Sigmoid colon (tissue), 7 donors: ENCODE results near the gene ESR1. TPM values are rescaled to one million over a fixed set of nuclear protein-coding genes. Genes with fewer than 3 reads are reported as not detected.

ENCODE experiments used
- DNase-seq: peaks from one replicate; pipeline ENCODE4 v3.0.0-alpha.2; 2019
- H3K27ac ChIP-seq, 4 donors: fragments of 200-600 bp; sonication (generic); one replicate each; pipeline ENCODE4 v1.5.1; 2016 to 2019; ENCODE audit warnings: mild to moderate bottlenecking in 1 of 4
- H3K27me3 ChIP-seq, 3 donors: fragments of 200-600 bp; sonication (generic); one replicate each; pipeline ENCODE4 v1.5.1; 2019; ENCODE audit warnings: mild to moderate bottlenecking in 1 of 3
- H3K36me3 ChIP-seq, 4 donors: fragments of 200-600 bp; sonication (generic); one replicate each; pipeline ENCODE4 v1.5.1; 2016 to 2019
- H3K4me1 ChIP-seq, 4 donors: fragments of 200-600 bp; sonication (generic); one replicate each; pipeline ENCODE4 v1.5.1; 2017 to 2019
- H3K4me3 ChIP-seq, 4 donors: fragments of 200-600 bp; sonication (generic); one replicate each; pipeline ENCODE4 v1.5.1; 2017 to 2019; ENCODE audit warnings: mild to moderate bottlenecking in 2 of 4, moderate library complexity in 1 of 4
- H3K9me3 ChIP-seq, 4 donors: fragments of 200-600 bp in 3 of 4; sonication (generic) in 3 of 4; one replicate each; pipeline versions ENCODE4 v1.5.1 to v1.6.1; 2013 to 2019
- EP300 ChIP-seq, 4 donors: sonication (generic); formaldehyde crosslinking; IDR thresholded peaks; one replicate each; pipeline ENCODE4 v1.6.1; 2017; ENCODE audit warnings: antibody characterized with exemption in 4 of 4
- POLR2A ChIP-seq, 2 donors: fragments of 450-650 bp; IDR thresholded peaks; one replicate each; pipeline ENCODE4 v1.6.1; 2016; ENCODE audit warnings: antibody characterized with exemption in 2 of 2, mild to moderate bottlenecking in 2 of 2, moderate library complexity in 2 of 2
- POLR2AphosphoS5 ChIP-seq, 4 donors: sonication (generic); formaldehyde crosslinking; IDR thresholded peaks; one replicate each; pipeline ENCODE4 v1.6.1; 2017; ENCODE audit warnings: antibody characterized with exemption in 4 of 4
- WGBS, 2 donors: extraction: QIAGEN DNeasy Blood & Tissue Kit; methylation state at CpG; one replicate each; pipeline ENCODE4 v1.1.7; 2013; 5-methylcytosine and 5-hydroxymethylcytosine counted together
- intact Hi-C: fragments of 100-400 bp; cut with DNase I; formaldehyde crosslinking; loops from one replicate; pipeline ENCODE4 v1.15.1; 2023
- polyA plus RNA-seq, 3 donors: library from polyadenylated mRNA; stranded (reverse); fragments of 200-250 nt; gene quantifications; one replicate each; pipeline ENCODE4 v1.2.3, GENCODE V29; 2013
- total RNA-seq, 4 donors: library from RNA; depleted of rRNA; stranded (reverse); fragments of >200 nt; gene quantifications; one replicate each; pipeline ENCODE4 v1.1.0, GENCODE V29; 2016
- TF ChIP-seq, protein P1 (sequence below), 4 experiments: fragments of 450-650 bp in 3 of 4; fragments of 200-600 bp in 1 of 4; IDR thresholded peaks; one replicate each; pipeline ENCODE4 v1.5.1; 2016 to 2019; ENCODE audit warnings: antibody characterized with exemption in 4 of 4, mild to moderate bottlenecking in 3 of 4, moderate library complexity in 2 of 4
- donor health status: healthy with polysubstance abuse.
- donor health status: Bipolar disorder and iron deficiency.
- donor health status: healthy.

ESR1 gene
- total and polyA plus RNA-seq, 7 donors = under 0.01 to 2.2 (median 0.91) TPM; not detected in 1

DNA sequence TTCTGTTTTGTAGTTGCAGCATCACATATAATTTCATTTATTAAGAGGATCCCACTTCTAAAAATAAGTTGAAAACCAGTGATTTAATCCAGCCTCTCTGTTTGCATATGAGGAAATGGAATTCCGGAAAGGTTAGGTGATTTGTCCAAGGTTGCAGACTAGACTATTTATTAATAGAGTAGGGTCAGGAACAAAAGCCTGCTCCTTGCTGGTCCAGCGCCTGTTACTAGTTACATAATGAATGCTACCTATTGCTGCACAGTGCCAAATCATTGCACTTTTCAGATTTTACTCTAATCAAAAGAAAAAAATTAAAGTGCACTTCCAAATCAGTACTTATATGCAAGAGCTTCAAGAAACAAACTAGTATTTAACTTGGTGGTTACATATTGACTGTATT lies 238.6 kb downstream of the ESR1 start:
- H3K4me1 ChIP-seq = no peaks in the 10 kb centered on the region
- TF ChIP-seq POLR2AphosphoS5 (IDR thresholded peaks at IDR 0.05) (no peak), POLR2A (IDR thresholded peaks at IDR 0.05) (no peak)
- TF ChIP-seq, protein P1, sequence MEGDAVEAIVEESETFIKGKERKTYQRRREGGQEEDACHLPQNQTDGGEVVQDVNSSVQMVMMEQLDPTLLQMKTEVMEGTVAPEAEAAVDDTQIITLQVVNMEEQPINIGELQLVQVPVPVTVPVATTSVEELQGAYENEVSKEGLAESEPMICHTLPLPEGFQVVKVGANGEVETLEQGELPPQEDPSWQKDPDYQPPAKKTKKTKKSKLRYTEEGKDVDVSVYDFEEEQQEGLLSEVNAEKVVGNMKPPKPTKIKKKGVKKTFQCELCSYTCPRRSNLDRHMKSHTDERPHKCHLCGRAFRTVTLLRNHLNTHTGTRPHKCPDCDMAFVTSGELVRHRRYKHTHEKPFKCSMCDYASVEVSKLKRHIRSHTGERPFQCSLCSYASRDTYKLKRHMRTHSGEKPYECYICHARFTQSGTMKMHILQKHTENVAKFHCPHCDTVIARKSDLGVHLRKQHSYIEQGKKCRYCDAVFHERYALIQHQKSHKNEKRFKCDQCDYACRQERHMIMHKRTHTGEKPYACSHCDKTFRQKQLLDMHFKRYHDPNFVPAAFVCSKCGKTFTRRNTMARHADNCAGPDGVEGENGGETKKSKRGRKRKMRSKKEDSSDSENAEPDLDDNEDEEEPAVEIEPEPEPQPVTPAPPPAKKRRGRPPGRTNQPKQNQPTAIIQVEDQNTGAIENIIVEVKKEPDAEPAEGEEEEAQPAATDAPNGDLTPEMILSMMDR (IDR thresholded peaks at IDR 0.05) = no peak
- no peaks in the 10 kb centered on the region for H3K36me3 ChIP-seq

DNA sequence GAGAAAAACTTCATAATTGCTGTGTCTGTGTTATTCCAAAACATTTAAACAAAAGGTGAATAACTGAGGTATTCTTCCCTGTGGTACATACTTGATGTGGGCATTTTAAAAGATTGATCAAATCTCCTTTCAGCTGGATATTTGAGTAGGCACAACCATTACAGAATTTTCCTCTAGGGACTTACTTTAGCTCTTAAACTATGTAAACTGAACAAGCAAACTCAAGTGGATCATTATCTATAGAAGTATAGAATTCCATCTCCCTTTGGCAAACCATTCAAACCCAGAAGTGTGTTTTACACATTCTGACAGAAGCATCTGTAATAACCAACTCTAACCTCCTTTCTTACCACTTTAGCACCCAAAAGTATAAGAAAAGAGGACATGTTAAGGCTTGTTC lies 241.4 kb downstream of the ESR1 start:
- intact Hi-C loops = no loop called here
- Histone ChIP-seq H3K4me1 (no peaks in the 10 kb centered on the region), H3K27ac (no peak overlapping the region), H3K36me3 (no peaks in the 10 kb centered on the region), H3K9me3 (no peaks in the 10 kb centered on the region), H3K4me3 (no peak overlapping the region), H3K27me3 (no peaks in the 10 kb centered on the region)
- no peak for DNase-seq
- TF ChIP-seq EP300 (IDR thresholded peaks at IDR 0.05) = no peak
- TF ChIP-seq, protein P1 (IDR thresholded peaks at IDR 0.05) = no peak
- TF ChIP-seq POLR2AphosphoS5 (IDR thresholded peaks at IDR 0.05) = no peak
- TF ChIP-seq POLR2A (IDR thresholded peaks at IDR 0.05) = no peak

More for the DNA sequence above, 238.6 kb downstream of the ESR1 start:
- no peaks in the 10 kb centered on the region for H3K9me3 ChIP-seq
- no peak overlapping the region for H3K27ac ChIP-seq
- WGBS, 2 donors = 81 to 90% methylated on average over 2 of the region's 2 CpGs
- H3K27me3 ChIP-seq = no peaks in the 10 kb centered on the region
- intact Hi-C loops = no loop called here
- H3K4me3 ChIP-seq = no peak overlapping the region
- DNase-seq = no peak

DNA sequence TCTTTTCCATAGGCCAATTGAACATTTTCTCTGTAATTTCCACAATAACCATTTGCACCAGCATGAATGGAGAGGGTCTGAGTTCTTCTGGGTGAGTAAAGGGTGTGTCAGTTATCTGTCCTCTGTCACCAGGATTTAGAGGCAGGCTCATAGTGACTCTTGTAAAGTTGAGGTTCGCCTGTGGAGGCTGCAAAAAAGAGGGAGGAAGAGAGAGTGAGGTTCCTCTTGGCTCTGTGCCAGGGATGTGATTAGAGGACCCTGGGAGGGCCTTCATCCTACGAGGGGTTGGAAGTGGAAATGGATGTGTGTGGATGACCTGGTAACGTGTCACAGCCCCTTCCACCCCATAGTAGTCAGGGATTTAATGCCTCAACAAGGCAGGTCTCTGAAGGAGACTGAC lies 242.0 kb downstream of the ESR1 start:
- Histone ChIP-seq H3K27ac (no peak overlapping the region), H3K9me3 (no peaks in the 10 kb centered on the region), H3K4me1 (no peaks in the 10 kb centered on the region), H3K27me3 (no peaks in the 10 kb centered on the region), H3K4me3 (no peak overlapping the region), H3K36me3 (no peaks in the 10 kb centered on the region)
- intact Hi-C loops = no loop called here
- no peak for DNase-seq
- 33 to 51% methylated on average over 3 of the region's 3 CpGs for WGBS, 2 donors
- TF ChIP-seq POLR2AphosphoS5 (IDR thresholded peaks at IDR 0.05) (no peak), POLR2A (IDR thresholded peaks at IDR 0.05) (no peak)

DNA sequence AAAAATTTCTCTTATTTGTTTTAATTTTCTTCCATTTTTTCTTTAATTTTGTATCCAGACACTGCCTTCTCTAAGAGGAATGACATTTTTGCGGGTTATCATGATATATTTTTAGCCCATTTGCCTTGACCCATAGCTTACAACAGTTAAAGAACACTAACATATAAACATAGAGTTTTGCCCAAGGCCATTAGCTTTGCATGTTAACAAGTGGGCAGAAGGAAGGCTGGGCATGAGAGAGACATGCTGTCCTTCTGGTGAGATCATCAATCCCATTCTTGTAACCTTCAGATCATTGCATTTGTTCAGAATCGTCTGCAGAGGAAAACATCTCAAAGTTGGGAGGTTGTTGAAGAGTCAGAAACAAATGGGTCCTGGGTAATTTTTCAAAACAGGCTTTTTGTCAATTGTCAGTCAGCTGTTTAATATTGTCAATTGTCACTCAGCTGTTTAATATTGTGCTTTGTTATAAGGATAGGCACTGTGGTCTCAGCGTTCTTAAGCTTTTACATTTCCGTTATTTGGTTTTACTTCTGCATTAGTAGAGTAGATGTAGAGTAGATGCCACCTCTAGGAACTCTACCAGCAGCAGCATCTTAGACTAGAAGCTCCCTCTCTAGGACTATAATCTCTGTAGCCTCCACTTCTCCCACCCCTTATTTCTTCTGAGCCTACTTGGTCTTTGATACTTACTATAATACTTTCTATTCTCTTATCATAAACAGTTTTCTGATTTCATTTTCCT lies 243.1 kb downstream of the ESR1 start:
- no peak for DNase-seq
- Histone ChIP-seq H3K9me3 (no peaks in the 10 kb centered on the region), H3K36me3 (no peaks in the 10 kb centered on the region), H3K27me3 (no peaks in the 10 kb centered on the region), H3K4me3 (no peak overlapping the region), H3K27ac (no peak overlapping the region), H3K4me1 (no peaks in the 10 kb centered on the region)
- 85 to 91% methylated on average over 4 of the region's 4 CpGs for WGBS, 2 donors
- TF ChIP-seq POLR2A (IDR thresholded peaks at IDR 0.05) = no peak
- TF ChIP-seq EP300 (IDR thresholded peaks at IDR 0.05) = no peak
- no peak for TF ChIP-seq POLR2AphosphoS5 (IDR thresholded peaks at IDR 0.05)
- TF ChIP-seq, protein P1 (IDR thresholded peaks at IDR 0.05) = no peak
- intact Hi-C loops = no loop called here

DNA sequence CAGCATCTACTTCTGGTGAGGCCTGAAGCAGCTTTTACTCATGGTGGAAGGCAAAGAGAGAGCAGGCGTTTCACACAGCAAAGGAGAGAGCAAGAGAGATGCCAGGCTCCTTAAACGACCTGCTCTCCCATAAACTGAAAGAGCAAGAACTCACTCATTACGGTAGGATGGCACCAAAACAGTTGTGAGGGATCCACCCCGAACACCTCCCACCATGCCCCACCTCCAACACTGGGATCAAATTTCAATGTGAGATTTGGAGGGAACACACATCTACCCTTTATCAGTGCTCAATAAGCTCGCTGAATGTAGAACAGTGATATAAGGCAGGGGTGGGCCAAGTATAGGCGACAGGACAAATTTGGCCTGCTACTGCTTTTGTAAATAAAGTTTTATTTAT lies 244.6 kb downstream of the ESR1 start:
- DNase-seq = no peak
- H3K9me3 ChIP-seq = no peaks in the 10 kb centered on the region
- no peak overlapping the region for H3K27ac ChIP-seq
- TF ChIP-seq EP300 (IDR thresholded peaks at IDR 0.05) (no peak), POLR2AphosphoS5 (IDR thresholded peaks at IDR 0.05) (no peak), POLR2A (IDR thresholded peaks at IDR 0.05) (no peak)
- no peaks in the 10 kb centered on the region for H3K36me3 ChIP-seq
- no peaks in the 10 kb centered on the region for H3K4me1 ChIP-seq
- H3K27me3 ChIP-seq = no peaks in the 10 kb centered on the region
- no peak overlapping the region for H3K4me3 ChIP-seq
- intact Hi-C loops = no loop called here
- 45 to 73% methylated on average over 6 of the region's 6 CpGs for WGBS, 2 donors

DNA sequence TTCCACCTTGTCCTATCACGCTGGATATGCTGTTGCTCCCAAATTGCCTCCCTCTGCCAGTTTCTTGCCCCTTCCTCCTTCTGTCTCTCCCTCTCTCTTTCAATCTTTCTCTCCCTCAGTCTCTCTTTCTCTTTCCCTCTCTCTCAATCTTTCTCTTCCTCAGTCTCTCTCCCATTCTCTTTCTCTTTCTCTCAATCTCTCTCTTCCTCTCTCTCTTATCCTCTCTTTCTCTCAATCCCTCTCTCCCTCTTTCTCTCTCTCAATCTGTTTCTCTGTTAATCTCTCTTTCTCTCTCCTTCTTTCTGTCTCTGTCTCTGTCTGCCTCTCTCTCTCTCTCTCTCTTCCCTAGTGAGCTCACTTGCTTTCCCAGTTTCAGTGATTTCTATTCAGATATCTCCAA lies 245.8 kb downstream of the ESR1 start:
- Histone ChIP-seq H3K27me3 (no peaks in the 10 kb centered on the region), H3K9me3 (no peaks in the 10 kb centered on the region), H3K4me1 (no peaks in the 10 kb centered on the region), H3K27ac (no peak overlapping the region), H3K4me3 (no peak overlapping the region), H3K36me3 (no peaks in the 10 kb centered on the region)
- TF ChIP-seq, protein P1 (IDR thresholded peaks at IDR 0.05) = no peak
- TF ChIP-seq EP300 (IDR thresholded peaks at IDR 0.05) = no peak
- no peak for TF ChIP-seq POLR2AphosphoS5 (IDR thresholded peaks at IDR 0.05)
- TF ChIP-seq POLR2A (IDR thresholded peaks at IDR 0.05) = no peak
- no peak for DNase-seq
- 92 to 97% methylated on average over 1 of the region's 1 CpG for WGBS, 2 donors
- intact Hi-C loops = no loop called here
